Activated T-cell treated with anti-CD3 and anti-CD28 coated beads for 48 hours (primary cell): ENCODE results near the gene ATP10A.

Experiments
- DNase-seq: peaks from one replicate; pipeline ENCODE4 v3.0.0-alpha.2; 2020; ENCODE audit warnings: low read depth

ATP10A gene

DNA sequence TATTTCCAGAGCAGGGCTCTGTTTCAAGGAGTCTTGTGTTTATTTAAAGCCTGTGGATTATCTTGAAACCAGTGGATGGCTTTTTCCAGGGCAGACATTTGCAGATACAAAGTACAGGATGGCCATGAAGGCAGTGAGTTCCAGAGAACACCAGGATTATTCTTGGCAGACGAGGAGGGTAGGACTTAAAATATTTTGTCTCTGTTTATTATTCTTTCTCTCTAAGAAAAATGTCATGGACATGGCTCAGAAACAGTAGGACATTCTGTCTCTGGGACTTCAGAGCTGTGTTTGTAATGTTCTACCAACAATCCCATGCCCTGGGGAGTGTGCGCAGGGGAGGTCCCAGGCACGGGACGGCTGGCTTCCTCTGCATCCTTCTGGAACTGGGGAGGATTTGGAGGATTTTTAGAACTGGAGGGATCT is 125.9 kb downstream of the ATP10A start:
- no peak for DNase-seq

DNA sequence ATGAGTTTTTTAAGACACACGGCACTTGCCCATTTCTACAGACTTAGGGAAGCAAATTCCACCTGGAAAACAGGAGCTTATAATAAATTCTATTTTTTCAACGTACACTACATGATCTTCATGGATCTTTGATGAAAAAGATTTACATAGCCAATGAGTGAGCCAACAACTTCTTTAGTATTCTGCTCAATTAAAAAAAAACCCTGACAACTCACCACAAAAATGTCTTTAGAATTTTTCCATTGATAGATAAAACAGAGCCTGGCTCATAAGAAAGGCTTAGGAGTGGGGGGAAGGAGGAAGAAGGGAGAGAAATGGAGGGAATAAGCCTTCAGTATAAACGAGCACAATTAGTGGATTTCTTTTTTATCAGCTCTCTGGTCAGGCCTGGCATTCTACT is 126.7 kb downstream of the ATP10A start:
- DNase-seq = no peak

DNA sequence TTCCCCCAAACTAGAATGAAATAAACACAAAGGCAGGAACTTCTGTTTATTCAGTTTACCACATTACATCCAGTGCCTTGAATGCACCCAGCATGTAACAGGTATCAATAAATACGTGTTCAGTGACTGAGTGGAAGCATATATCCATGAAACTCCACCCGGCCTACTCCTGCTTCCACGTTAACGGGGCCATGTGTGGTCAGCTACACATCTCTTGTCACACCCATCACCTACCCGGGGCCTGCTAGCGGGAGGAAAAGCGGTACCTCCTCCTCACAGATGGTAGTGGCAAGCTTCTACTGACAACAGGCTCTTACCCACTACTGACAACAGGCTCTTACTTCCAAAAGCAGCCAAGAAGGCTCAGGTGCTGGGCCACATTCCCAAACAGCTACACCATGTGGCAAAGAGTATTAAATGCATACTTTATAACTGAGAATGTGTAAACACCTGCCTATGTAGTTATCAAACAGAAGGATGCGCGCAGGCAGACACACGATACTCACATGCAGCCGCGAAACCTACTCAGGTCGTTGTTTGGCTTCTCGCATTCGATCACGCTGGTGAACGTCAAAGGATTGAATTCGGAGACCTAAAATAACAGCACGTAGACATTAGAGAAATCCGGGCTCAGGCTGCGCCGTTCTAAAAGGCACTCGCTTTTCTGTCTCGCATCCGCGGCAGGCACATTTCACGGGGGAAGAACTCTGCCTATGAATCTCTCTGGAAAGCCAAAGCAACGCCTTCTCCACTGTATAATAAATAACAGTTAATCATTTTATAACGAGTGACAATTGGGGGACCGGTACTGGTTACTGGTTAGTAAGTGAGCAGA is 127.4 kb downstream of the ATP10A start:
- no peak for DNase-seq

DNA sequence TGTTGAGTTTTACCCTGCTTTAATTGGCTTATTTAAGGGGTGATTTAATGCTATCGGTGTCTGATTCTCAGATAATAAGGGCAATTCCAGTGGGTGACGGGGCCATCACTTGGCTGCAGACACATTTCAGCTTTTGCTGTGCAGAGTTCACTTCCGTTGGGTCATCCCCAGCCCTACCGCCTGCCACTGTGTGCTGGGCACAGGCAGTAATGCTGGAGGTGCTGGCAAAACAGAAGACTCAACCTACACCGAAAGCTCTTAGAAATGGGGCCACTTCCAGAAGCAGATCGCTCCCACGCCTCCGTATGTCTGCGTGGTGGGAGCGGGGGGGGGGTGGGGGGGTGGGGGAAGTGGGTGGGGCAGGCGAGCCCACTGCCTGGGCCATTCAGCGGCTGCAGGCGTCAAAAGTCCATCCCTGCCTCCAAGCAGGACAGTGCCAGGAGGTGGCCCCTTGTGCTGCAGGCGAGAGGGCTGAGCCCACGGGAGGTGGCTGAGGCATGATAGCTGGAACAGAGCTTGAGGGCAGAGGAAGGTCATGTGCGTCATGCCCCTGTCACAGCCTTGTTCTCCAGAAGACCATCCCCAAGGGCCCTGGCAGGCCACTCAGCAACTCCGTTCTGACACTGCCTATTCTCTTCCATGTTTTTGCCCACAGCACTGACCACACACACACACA is 128.3 kb downstream of the ATP10A start:
- no peak for DNase-seq

DNA sequence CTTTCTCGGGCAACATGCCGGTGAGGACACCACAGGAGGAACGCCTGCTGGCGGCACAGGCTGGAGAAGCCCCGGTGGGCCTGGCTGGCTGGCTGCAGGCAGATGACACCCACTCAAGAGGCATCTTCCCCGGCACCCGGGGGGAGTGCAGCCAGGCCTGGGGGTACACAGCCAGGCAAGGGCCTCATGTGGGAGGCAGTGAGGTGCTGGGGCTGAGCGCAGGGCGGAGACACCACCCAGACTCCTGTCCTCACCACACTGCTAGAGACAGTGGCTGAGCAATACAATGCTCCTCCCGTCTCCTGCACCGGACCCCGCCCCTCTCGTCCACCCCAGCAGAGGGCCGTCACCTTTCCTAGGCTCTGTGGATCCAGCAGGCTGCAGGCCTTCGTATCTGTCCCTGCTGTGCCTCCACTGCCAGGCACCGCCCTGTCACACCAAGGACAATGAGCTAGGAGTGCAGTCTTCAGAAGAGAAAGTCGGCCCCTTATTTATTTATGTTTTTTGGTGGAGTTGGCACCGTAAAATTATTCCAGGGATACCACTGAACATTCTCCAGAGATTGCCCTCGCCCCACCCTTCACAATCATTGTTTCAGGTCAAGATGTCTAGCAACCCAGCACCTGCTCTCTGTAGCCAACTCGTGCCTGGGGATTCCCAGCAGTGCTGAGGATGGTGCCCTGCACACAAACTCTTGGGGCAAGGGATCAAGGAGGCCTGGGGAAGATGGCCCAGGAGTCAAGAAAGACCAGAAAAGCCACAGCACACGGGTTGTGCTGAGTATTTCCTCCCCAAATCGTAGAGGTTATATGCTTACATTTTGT is 129.1 kb downstream of the ATP10A start:
- DNase-seq = no peak

DNA sequence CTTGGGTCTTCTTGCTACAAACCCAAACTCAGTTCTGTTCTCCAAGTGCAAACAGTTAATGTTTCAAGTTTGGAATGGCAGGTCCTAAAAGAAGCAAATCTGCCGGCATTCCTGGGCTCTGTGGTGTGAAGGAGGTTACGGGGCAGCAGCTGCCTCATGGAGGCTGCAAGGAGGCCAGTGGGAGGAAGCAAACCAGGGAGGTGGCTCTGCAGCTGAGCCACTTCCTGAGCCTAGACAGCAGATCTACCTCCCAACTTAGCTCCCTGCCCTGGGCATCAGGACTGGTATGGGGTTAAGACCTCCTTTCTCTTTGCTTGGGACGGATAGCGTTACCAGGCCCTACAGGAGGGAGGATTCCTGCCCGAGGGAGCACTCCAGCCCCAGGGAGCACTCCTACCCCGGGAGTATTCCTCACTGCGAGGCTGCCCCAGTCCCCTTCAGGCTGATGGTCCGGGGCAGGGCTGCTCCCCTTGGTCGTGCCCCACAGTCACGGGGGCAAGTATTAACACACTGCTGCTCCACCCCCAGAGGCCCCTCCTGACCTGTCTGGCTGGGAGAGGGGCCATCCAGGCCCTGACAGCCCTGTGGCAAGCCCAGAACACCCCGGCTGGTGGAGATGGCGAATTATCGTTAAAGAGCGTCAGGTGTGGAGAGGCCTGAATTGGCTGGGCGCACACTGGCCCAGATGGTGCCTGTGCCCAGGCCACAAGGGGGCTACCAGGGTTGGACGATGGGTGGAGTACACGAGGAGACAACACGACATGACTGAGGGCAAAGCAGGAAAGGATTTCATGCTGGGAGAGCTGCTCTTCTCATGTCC is 129.9 kb downstream of the ATP10A start:
- DNase-seq = no peak

DNA sequence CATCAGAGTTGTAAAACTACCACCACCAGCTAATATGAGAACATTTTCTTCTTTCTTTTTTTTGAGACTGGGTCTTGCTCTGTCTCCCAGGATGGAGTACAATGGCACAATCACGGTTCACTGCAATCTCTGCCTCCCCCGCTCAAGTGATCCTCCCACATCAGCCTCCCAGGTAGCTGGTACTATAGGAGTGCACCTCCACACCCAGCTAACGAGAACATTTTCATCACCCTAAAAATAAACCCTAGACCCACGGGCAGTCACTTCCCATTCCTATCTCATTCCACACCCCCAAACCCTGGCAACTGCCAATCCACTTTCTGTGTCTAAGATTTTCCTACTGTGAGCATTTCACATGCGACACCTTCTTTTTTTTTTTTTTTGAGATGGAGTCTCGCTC is 130.9 kb downstream of the ATP10A start:
- no peak for DNase-seq

DNA sequence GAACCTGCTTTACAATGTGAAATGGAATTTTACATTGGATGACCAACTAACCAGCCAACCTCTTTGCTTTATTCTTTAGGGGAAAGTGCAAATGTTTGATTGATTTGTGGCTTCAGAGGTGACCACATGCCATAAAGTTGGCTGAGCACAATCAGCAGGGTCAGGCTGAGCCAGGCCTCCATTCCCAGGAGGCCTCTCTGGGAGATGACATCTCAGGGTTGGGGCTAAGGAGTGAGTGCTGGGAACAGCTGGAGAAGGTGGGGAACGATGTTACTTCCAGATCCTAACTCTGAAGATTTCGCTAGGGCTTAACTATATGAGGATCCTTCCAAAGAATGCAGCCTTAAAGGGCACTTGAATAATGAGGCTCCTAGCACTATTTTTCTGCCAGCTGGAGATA is 131.7 kb downstream of the ATP10A start:
- DNase-seq = no peak

DNA sequence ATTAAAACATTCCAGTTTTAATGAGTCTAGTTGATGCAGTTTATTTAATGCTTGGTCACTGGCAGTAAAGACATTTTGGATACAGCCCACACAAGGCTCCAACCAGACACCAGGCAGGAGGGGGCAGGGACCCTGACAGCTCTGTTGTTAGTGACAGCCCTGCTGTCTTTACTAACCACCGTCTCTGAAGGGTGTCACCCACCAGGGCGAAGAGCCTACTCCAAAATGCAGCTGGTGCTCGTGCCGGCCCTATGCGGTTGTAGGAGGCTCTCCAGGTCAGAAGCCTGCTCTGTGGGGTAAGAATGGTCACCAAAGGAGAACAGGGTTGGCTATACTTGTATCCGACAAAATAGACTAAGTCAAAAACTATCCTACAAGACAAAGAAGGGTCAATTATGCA is 132.2 kb downstream of the ATP10A start:
- DNase-seq = no peak

DNA sequence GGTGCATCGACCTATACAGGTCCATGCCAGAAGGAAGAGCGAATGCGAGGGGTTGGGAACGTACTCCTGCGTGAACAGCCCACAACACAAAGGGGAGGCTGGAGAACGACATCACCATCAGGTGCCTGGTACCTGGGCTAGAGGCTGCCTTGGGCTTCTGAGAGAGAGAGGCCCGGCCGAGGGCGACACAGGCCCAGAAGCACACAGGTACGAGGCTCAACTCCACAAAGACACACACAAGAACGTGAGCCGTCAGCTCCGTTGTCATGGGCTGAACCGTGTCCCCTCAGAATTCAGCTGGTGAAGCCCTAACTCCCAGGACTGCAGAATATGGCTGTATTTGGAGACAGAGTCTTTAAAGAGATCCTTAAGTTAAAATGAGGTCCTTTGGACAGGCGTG is 134.3 kb downstream of the ATP10A start:
- no peak for DNase-seq

DNA sequence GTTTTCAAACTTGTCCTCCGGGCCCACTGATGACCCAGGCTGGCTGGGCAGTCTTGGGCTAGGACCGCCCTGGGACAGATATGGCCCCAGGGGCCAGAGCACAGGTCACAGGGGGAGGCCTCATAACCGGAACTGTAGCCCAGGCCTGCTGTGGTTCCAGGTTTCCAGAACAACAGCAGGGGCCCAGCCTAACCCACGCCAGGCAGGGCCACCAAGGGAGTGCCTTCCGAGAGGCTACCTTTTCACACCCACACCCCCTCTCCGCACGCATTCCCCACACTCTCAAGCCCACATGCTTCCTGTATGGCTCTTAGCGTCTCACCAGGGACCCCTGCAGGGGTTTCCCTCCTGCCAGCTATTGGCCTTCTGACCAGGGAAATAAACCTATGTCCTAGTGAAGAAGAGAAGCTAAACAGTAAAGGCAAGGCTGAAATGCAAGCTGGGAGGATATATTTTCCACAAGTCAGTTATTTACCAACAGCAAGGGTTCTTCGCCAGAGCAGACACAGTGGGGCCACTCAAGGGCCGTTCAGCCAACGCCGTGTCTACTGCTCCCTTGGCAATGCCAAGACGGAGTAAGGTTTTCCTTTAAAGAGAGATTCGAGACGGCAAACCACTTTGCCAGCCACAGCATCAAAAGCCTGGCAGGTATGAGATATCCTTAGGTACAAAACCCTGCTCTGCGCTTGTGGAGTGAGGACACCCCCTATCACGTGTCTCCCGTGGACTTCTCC is 135.1 kb downstream of the ATP10A start:
- DNase-seq = no peak

DNA sequence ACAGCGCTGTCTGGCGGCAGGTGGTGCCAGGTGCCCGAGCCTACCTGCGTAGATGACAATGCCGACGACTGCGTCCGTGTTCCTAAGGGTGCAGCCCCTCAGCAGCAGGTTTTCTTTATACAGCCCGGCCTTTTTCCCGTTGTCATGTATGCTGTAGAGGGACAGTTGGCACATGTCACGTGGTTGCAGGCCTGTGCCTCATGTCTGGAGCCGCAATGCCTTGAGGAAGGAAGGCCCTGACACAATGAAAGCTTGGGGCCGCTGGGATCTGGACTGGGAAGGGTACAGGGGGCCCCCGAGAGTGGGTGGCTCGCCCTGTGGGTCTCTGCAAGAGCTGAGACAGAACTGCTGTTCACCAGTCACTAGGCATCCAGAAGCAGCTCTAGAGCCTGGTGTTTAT is 136.0 kb downstream of the ATP10A start:
- DNase-seq = no peak

DNA sequence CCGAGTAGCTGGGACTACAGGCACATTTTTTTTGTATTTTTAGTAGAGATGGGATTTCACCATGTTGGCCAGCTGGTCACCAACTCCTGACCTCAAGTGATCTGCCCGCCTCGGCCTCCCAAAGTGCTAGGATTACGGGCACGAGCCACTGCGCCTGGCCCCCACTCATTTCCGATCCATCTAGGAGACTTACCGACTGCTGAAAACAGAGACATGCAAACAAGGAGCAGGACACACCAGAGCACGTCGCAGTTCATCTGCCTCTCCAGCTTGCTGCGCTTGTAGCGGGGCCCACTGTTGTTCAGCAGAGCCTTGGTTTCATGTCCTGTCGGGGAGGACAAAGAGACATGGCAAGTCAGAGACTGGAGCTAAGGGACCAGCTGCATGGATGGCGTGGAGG is 137.4 kb downstream of the ATP10A start:
- no peak for DNase-seq

DNA sequence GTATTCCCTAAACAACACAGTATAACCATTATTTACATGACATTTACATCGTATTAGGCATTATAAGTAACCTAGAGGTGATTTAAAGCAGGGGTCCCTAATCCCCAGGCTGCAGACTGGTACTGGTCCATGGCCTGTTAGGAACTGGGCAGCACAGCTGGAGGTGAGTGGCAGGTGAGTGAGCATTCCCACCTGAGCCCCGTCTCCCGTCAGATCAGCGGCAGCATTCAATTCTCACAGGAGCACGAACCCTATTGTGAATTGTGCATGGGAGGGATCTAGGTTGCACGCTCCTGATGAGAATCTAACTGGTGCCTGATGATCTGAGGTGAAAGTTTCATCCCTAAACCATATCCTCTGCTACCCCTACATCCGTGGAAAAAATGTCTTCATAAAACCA is 138.2 kb downstream of the ATP10A start:
- DNase-seq = no peak

DNA sequence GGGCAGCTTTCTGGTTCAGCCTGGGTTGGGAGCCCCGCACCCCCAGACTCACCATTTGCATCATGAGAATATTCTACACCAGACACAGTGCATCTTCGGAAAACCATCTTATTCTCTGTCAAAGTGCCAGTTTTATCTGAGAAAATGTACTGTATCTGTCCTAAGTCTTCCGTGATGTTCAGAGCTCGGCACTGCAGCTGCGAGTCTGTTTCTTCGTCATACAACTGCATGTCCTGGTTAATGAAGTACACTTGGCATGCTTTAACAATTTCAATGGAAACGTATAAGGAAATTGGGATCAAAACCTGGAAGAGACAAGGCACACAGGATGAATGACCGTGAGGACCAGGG is 141.5 kb downstream of the ATP10A start:
- no peak for DNase-seq

DNA sequence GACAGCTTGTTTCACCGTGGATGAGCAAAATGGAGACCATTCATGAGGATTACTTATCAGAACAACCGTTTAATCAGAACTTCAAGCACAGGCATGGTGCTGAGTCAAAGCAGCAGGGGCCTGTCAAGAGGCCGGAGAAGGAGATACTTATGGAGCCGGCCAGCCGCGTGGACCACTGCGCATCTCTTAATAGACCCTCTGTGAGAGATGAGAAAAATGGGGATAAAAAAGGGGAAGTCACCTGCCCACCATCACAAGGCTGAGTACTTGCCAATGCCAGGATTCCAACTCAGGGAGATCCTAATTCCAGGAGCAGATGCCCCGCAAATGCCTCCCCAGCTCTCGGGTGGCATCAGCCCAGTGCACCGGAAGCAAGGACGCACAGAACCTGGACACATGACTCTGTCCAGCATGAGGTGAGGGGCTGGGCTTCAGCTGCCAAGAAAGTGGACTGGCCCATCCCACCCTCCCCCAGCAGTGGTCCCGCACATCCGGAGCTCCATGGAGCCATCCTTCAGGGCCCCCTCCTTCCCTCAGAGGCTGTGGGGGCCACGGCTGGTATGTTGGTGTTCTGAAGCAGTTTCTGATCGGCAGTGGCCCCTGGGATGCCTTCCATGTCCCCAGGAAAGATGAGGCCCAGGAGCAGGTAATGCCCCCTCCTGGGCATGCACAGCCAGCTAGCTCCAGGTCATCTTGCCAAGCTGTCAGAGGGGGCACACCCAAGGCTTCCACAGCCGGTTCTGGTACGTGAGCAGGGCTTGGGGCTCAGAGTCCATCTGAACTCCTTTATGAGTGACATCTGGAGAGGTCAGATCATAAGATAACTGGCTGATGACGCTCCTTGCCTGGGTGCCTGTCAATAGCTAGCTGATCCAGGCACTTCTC is 143.8 kb downstream of the ATP10A start:
- no peak for DNase-seq

DNA sequence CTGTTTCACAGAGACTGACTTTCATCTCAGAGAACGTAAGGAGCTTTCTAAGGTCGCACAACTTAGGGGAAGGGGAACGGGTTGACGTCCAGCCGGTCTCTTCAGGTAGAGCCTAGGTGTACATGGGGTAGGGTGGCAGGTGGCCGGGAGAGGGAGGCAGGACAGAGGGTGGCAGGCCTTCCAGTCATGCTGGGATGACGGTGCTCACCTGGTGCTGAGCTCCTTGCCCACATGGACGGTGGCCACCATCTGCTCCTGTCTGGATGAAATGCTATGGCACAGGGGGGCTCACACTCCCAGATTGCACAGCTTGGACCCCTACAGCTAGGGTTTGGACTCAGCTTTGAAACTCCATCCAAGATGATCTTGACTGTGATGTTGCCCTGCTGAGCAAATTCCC is 144.5 kb downstream of the ATP10A start:
- DNase-seq = no peak

DNA sequence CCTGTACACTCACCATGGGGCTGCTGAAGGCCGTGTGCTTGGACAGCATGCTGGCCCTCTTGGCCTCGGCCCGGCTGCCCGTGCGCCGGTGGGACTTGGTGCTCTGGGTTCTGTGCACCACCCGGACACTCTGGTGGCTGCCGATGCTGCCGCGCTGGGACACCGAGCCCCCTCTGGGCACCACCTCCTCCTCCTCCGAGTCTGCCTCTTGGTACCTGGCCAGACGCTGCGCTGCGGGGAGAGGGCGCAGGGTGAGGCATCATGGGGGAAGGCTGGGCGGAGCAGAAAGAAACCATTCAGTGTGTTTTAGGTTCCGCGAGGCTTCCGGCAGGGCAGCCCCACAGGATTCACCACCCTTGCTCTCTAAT is 145.0 kb downstream of the ATP10A start:
- no peak for DNase-seq

DNA sequence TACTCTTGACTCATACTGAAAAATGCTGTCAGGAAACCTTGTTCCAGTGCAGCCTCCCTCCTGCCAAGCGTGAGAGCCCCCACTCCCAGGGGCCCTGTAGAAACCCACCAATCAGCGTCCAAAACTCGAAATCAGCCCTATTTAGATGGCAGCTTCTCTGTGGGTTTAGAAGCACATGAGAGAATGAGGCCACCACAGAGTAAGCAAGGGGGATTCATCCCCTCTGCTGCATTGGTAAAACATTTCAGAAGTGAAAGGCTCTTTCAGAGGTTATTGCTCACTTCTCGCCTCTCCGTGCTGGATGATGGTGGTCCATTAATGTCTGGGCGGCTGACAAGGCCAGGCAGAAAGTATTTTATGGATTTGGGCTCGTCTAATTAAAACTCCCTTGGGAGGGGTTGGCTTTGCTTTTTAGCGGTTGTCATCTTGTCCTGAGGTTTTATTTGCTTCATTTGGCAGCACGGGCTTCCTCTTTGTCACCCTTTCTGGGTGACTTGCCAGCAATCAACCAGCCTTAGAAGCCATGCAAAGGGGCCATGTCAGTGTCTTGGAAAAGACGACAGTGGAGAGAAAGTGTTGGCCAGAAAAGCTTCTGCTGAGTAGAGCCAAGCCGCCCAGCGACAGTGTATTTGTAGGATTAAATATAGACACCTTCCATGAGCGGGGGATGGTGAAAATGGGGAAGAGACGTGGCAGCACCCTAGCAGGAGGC is 145.5 kb downstream of the ATP10A start:
- no peak for DNase-seq

DNA sequence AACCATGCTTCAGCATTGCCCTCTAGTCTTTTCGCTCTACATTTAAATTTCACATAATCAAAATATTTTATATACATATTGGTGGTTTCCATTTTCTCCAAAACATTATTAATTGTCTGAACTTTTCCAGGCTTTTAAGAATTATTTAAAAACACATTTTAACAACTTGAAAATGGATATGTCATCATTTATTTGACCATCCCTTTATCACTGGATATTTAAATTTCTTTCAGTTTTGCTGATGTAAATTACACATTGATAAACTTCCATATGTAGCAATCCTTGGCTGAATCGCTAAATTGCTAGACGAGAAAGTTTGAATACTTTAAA is 146.0 kb downstream of the ATP10A start:
- DNase-seq = no peak
